LNCAP (cell line): ENCODE data around the gene VPS37D.

Experiments
- CTCF ChIP-seq: fragments of 450-650 bp; IDR thresholded peaks from 2 replicates; pipeline ENCODE4 v1.5.1; 2017; ENCODE audit warnings: mild to moderate bottlenecking

The VPS37D gene

GRCh38 chr7:73648593-73649332 lies 18.9 kb upstream of the VPS37D start:
- TF ChIP-seq CTCF = no peak

- TF ChIP-seq CTCF = no peak
Measured at GRCh38 chr7:73649576-73649975, 18.1 kb upstream of the VPS37D start.

GRCh38 chr7:73650524-73650923 lies 17.1 kb upstream of the VPS37D start:
- no peak for TF ChIP-seq CTCF

- no peak for TF ChIP-seq CTCF
Measured at GRCh38 chr7:73652541-73652949, 15.1 kb upstream of the VPS37D start.

- no peak for TF ChIP-seq CTCF
Measured at GRCh38 chr7:73659983-73660382, 7.6 kb upstream of the VPS37D start.

GRCh38 chr7:73663033-73663432 lies 4.6 kb upstream of the VPS37D start:
- no peak for TF ChIP-seq CTCF

- no peak for TF ChIP-seq CTCF
Measured at GRCh38 chr7:73668103-73668885, 663 bp downstream of the VPS37D start.
